NOMO-1 treated with dmso at 0.1 percent for 144 hours (cell line): Measurements from ENCODE around the gene PIP5K1B.

Experiments used
- DNase-seq: peaks from one replicate; lab custom pipeline; 2025; ENCODE audit not compliant: unreplicated experiment; lab: John Stamatoyannopoulos, UW

The PIP5K1B gene

DNA sequence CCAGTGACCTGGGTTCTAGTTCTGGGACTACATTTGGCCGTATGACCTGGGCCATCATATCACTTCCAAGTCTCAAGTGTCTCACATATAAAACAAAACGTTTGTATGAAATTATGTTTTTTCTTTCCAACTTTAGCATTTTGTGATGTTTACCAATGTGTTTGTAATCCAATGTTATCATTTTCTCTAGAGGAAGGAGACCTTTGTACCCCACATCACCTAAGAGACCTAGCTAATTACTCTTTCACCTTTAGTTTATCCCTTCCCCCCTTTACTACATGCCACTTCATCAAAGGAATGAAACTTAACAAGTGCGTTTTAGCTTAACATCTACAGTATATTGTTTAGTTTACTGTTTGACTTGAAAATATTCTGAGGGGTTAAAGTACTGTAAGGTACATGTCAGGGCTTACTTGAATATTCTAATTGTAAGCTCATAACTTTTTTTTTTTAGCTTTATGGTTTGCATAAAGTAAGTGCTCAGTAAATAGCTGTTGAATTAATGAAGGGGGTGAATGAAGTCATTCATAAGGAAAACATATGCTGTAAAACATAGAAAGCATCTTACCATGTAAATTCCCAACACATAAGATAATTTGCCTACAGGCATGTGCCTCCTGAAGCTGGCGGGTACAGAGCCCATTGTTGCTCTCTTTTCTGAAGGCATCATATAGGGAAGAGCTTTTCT, 2.9 kb downstream of the PIP5K1B start:
- no peak for DNase-seq

DNA sequence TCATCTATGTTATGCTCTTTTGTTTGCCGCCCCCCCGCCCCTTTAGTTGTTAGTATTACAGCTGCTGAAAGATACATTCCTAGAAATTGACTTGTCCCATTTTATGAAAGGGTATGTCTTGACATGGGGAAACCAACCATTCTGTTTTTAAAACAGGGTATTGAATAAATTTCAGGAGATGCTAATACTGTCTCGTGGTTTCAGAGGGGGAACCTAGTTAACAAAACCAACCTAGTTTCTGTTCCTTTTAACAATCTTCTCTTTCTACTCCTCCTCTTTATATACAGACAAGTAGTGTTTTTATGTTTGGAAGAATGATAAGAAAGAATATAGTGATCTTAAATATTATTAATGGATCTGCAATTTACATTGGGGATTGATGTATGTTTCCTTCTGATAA, 3.5 kb downstream of the PIP5K1B start:
- DNase-seq, result no peak

DNA sequence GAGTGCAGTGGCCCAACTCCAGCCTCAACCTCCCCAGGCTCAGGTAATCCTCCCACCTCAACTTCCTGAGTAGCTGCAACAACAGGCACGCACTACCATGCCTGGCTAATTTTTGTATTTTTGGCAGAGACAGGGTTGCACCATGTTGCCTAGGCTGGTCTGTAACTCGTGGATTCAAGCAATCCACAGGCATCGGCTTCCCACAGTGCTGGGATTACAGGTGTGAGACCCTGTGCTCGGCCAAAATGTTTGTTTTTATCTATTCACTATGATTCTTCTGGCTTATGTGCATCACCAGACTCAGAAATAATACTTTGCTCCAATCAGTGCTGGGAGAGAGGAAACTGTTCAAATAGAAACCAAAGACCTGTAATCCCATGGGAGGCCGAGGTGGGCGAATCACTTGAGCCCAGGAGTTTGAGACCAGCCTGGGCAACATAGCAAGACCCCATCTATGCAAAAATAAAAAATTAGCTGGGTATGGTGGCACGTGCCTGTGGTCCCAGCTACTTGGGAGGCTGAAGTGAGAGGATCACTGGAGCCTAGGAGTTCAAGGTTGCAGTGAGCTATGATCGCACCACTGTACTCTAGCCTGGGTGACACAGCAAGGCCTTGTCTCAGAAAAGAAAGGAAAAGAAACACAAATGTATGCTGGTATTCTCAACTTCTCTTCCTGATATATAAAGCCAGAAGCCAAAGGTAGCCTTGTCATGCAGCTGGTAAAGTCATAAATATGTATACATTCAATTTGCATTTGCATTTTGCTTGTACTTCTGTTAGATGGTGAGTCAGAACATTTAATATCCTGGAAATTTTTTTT, 4.5 kb downstream of the PIP5K1B start:
- no peak for DNase-seq

DNA sequence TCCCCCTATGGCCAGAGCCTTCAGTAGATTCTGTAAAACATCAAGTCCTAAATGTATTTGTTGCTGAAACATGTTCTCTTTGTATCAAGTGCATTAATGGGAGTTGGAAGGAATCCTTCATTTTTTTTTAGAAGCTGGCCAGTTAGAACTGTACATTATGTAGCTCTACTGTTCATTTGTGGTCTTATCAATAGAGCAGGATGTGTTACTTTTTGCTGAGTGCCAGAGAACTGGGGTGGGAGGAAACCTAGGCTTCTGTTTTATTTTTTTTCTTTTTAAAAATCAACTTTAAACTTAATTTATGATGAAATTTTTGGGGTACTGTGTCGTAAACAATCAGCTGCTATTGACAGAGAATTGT, 5.1 kb downstream of the PIP5K1B start:
- DNase-seq, result no peak

DNA sequence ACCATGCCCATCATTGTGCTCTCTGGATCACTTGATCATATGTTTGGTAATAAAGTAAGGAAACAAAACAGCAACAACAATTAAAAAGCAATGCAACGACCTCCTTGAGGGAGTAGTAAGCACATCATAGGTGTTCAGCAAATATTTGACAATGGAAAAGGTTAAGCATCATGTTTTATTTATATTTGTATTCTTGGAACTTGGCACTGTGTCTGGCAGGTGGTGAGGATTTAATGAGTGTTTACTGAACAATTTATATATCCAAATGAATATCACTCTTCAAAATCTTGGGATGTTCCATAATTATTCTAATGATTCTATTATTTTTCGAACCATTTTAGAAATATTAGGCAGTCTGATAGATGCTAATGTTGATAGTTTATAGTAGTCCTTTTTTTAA, 6.2 kb downstream of the PIP5K1B start:
- DNase-seq, result no peak

DNA sequence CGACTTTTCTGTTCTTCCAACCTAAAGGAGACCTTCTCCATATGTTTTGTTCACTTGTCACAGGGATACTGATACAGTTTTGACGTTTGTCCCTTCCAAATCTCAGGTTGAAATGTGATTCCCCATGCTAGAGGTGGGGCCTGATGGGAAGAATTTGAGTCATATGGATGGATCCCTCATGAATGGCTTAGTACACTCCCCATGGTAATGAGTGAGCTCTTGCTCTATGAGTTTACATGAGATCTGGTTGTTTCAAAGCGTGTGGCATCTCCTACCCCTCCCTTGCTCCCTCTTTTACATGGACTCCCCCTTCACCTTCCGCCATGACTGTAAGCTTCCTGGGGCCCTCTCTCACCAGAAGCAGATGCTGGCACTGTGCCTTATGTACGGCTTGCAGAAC, 6.9 kb downstream of the PIP5K1B start:
- DNase-seq, result no peak

DNA sequence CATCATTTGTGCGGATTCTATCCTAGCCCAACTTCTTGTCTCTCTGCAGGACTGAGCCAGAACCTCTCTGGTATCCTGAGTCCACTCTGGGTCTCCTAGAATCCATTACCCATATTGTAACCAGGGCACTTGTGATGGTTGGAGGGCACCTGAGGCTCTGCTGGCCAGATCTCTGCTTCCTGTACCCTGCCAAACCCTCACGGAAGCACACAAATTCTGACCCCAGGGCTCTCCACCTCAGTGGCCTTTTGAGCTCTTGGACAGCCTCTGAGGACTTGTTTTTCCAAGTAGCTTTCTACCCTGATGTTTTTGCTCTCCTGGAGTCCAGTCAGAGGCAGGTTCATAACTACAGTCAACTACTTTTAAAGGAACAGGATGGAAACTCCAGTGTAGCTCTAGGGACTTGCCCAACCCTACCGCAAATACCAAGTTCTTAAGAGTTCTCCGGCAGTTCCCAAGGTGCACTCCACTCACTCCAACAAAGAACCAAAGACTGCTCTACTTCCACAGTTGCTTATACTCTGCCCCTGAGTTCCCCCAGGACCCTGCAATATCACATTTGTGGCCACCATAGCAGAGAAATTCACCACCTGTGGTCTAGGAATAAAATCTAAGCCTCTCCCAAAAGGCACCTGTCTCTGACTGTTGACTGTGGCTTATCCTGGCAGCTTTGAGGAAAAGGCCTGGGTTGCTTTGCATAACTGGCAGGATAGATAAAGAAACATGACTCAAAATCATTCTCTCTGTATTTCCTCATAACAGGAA, 9.6 kb downstream of the PIP5K1B start:
- no peak for DNase-seq

DNA sequence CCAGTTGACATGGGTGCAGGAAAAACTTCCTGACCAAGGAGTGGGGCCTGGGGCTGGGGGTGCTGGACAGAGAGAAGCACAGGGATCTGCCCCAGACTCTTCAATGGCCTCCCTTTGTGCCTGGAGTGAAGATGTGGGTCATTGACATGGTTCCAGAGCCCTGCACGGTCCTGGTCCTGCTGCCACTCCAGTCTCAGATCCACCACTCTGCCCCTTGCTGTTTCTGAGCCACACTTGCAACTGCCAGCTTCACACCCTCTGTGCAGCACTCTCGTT, 10.1 kb downstream of the PIP5K1B start:
- no peak for DNase-seq

DNA sequence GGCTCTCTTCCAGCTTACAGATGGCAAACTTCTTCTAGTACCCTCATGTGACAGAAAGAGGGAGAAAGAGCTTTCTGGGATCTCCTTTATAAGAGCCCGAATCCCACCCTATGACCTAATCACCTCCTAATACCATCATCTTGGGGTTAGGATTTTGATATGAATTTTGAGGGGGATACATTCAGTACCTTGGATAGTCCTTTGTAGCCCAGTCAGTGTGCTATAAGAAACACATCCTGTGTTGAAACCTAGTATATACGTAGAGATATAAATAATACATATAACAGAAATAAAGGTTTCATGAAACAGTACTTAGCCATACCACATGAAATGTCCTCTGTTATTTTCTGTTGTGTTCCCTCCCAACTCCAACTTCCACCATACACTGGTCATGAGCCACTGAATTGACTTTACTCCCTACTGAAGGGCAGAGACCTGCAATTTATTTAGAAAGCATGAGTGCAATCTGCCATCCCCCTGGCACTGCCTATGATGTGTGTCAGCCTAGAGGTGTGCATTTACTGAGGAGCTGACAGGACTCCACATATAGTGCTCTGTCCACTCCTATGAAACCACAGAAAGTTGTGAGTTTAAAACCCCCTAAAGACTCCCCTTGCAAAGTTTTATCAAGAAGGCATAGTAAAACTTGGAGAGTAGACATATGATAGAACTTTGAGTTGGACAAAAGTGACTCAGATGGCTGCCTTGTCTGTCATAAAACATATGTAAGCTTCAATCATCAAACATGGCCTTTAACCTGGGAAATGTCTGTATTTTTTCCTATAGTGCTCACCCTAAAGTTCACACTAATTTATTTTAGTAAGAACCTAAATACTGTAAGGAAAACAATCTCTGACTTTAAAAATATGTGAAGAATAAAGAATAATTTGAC, 12.8 kb downstream of the PIP5K1B start:
- DNase-seq, result no peak

DNA sequence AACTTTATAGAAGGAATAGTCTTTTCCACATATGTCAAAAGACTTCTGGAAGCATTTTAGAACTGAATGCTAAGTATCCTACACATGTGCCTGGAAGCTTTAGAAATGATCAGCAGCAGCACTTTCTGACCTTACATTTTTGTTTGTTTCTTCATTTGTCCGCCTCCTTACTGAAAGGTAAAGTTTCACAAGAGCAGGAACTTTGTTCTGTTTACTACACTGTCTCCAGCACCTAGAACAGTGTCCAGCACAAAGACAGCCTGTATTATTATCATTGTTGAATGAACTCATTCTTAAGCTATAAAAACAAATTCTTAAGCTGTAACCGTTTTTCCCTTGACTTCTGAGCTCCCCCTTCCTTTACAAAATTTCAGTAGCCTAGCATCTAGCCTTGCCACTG, 14.8 kb downstream of the PIP5K1B start:
- no peak for DNase-seq

DNA sequence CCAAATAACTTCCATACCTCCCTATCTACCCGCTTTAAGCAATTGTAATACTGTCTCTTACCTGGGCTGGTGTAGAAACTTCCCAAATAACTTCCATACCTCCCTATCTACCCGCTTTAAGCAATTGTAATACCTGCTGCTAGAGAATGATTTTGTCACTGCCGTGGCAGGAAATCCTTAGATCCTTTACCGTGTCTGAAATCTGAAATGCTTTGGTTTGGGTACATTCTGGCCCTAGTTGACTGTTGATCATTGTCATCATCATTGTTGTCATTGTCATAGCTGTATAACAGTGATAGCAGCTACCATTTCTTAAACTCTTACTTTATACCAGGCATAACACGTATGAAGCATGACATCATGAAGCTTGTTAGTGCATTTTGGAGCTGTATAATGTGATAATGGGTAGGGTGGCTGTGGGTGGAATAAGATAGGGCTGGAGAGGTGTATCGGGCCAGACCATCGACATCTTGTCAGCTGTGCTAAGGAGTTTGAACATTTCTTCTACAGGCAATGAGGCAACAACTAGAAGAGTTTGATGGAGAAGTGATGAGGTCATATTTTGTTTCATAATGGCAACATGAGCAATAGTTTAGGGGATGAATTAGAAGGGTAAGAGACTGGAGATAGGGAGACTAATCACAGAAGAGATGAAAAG, 15.7 kb downstream of the PIP5K1B start:
- DNase-seq, result no peak

DNA sequence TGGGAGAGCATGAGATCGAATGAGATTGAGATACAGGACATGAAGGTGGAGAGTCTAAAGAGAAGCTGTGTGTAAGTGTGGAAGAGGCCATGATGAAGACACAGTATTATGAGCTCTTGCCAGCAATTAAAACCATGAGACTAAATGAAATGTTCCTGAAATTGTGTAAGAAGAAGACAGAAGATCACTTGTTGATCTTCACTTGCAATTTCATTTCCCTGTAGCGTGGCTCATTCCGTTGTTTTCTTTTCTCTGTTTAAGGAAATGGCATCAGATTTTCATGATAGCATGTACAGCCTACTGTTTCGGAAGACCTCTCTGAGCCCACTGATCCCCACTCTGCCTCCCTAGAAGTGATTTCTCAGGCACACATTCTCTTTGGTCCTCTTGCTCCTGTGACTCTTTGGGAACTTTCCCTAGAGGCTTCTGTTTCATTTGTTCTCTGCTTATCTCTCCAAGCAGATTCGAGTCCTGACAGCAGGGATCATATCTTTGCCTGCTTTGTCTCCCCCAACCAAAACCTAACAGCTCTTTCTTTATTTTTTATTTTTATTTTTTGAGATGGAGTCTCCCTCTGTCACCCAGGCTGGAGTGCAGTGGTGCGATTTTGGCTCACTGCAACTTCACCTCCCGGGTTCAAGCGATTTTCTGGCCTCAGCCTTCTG, 16.8 kb downstream of the PIP5K1B start:
- DNase-seq, result no peak

DNA sequence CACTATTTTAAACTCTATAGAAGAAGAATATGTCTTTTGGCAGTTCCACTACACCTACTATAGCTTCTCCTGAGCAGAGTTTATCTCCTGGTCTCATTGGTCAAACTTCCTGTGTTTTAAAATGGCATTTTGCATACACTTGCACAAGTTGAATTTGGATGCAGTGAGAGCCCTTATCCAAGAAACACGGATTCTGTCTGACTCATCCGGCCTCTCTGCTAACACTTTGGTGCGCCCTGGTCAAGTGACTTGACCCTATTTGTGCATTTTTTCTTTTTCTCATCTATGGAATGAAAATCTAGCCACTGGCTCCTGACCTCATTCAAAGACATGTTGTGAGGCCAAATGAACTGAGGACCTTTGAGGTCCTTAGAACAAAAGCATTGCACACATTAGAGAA, 20.0 kb downstream of the PIP5K1B start:
- DNase-seq, result no peak

DNA sequence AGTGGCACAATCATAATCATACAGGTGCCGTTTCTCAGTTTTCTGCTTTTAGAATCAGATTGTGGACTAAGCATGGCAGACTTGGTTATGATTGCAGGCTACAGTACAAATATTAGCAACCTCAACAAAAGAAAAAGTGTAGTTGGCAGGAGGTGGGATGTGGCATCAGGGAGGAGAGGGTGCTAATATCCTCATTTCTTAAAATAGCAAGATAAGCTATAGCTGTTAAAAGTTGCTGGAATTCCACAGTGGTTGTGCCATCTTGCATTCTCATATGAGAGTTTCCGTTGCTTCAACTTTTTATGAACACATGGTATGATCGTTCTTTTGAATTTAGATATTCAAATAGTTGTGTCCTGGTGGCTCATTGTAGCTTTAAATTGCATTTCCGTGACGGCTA, 21.4 kb downstream of the PIP5K1B start:
- DNase-seq, result no peak

DNA sequence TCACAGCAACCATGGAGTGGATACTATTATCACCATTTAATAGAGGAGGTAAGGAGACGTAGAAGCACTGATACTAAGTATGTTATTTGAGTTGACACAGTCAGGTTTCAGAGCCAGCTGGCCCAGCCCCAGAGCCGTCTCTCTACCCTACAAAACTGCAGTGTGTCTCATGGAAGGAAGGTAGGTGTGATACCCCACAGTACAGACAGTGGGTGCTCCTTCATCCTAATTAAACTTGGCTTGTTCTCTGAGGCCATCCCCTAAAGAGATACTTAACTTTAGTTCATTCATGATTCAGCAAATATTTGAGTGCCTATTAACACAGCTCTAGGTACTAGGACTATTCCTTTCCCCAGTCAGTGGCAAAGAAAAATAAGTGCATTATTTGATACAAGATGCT, 22.6 kb downstream of the PIP5K1B start:
- no peak for DNase-seq

DNA sequence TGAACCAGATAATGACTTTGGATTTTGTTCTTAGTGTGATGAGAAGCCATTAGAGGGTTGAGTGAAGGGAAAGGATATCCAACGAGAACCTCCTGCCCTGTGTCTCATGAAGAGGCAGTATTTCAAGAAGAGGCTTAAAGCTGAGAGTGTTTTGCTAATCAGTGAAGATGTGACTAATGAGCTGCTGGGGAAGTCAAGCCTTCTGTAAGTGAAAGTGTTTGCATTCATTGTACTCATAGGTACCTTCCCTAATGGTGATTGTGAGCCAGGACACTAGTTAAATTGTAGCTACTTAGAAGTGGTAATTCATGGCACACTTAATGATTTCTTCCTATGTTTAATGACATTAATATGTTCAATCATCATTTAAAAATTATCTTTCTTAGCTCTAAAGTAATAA, 23.7 kb downstream of the PIP5K1B start:
- DNase-seq, result no peak

DNA sequence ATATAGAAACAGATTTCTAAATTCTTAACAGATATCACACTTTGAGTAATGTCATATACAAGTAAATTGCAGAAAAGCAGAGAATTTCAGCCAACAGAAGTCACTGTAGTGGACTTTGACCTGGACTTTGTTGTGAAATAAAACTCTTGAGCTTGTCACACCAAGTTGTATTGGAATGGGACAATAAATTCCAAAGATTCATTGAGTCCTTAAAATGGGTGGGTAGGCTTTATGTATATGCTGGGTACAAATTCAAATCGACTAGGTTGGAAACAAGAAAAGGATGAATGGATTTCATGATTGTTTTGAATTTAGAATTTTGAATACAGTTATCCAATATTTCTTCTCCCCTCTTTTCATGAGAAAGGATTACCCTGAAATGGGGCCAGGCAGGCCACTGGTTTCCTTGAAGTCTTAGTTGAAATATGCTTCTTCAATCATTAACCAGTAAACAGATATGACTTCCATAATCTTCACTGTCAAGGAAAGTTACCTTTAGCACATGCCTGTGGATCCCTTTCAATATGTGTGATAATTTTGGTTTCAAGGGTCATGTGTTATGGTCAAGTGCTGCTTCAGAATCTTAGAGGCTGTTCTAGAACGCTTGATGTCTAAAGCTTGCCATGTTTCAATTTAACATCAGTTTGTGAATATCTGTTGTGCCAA, 25.7 kb downstream of the PIP5K1B start:
- no peak for DNase-seq

DNA sequence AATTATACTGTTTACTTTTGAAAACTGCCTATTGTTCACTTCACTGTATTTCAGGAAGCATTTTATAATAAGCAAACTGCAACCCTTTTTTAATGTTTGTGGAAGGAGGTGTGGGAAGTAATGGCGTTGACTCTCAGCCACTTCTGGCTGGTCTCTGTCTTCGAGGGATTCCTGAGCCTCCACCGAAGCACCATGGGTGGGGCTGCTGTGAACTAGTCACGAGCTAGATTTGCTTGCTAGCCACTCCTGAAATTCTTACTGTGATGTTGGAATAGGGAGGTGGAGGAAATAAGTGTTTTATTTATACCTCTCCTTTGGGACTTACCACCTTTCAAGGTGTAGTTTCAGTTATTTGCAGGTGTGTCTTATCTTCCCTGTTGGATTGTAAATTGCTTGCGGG, 26.8 kb downstream of the PIP5K1B start:
- DNase-seq, result no peak

DNA sequence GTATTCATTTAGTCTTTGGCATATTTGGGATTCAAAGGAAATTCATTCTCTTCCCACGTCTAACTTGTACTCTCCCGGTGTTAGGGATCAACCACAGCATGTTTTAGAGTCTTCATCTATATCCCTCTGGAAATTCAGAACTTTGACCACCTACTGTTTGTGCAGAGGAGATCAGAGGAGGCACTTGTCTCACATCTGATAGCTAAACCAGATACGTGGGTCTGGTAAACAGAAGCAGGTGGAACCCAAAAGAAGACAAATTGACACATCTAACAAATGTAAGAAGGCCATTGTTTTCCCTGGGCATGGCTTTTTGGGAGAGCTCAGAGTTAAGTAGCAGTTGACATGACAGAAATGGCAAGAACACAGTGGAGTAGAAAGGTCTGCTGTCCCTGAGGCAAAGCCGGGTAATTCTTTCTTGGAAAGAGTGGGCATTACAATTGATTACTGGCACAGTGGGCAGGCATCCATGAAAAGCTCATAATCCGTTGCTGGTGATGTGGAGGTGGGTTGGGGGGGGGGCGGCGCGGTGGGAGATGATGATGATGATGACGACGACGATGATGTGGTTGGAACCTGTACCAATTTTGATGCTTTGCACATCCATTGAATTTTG, 27.5 kb downstream of the PIP5K1B start:
- no peak for DNase-seq
